GM13976 (cell line): ENCODE results near the gene NADK2.
"Not testable (repeated sequence)": the region's sequence is repeated elsewhere in the genome, so short reads cannot be mapped to it uniquely, and the experiment has no call there.

ENCODE experiments used
- DNase-seq: peaks from one replicate; pipeline ENCODE4 v3.0.0; 2012; ENCODE audit warnings: low spot score
- in situ Hi-C: fragments of 300-500 bp; cut with MboI; formaldehyde crosslinking; loops from one replicate; pipeline ENCODE4 v1.12.0; 2022; ENCODE audit warnings: low sequenced_read_pairs, mixed read lengths, inconsistent platforms; ENCODE audit not compliant: unreplicated experiment
- TF ChIP-seq, protein P1 (sequence below): IDR thresholded peaks from 2 replicates; pipeline ENCODE4 v1.5.1; 2012; ENCODE audit warnings: borderline replicate concordance, mild to moderate bottlenecking; ENCODE audit not compliant: insufficient read depth; ENCODE audit errors: extremely low read depth, missing control alignments, control extremely low read depth

NADK2 gene

DNA sequence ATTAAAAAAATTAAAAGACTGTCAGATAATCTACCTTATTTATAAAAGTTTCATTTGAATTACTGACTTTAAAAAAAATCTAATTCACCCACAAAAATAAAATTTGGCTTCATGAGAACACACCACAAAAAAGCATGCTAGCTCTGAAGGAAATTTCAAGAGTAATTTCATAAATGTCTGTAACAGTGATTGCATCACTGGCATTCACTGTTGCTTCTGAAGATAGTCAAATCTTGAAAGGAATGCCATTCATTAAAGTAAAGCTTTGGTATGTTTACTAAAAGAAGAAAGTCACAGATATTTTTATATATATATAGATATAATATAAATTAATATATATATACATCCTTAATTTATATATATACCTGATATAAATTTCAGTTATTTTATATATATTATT is 43.4 kb downstream of the NADK2 start:
- in situ Hi-C loops = no loop called here
- TF ChIP-seq, protein P1, sequence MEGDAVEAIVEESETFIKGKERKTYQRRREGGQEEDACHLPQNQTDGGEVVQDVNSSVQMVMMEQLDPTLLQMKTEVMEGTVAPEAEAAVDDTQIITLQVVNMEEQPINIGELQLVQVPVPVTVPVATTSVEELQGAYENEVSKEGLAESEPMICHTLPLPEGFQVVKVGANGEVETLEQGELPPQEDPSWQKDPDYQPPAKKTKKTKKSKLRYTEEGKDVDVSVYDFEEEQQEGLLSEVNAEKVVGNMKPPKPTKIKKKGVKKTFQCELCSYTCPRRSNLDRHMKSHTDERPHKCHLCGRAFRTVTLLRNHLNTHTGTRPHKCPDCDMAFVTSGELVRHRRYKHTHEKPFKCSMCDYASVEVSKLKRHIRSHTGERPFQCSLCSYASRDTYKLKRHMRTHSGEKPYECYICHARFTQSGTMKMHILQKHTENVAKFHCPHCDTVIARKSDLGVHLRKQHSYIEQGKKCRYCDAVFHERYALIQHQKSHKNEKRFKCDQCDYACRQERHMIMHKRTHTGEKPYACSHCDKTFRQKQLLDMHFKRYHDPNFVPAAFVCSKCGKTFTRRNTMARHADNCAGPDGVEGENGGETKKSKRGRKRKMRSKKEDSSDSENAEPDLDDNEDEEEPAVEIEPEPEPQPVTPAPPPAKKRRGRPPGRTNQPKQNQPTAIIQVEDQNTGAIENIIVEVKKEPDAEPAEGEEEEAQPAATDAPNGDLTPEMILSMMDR = no peak
- DNase-seq = no peak

DNA sequence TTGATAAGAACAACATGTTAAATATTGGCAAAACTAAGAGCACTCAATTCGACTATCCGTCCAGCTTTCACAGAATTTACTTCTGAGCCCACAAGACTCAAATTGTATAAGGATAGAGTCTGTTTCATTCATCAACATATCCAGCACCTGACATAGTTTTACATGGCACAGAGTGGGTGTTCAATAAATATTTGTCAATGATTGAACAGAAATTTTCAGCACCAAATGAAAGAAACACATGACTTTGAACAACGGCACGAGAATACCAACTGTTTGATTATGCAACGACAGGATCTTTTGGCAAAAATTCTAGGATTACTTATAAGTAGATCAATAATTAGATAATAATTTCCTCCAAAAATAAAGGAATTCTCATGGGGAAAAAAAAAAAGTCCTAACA is 48.0 kb downstream of the NADK2 start:
- in situ Hi-C loops = no loop called here
- no peak for DNase-seq
- TF ChIP-seq, protein P1 = no peak

DNA sequence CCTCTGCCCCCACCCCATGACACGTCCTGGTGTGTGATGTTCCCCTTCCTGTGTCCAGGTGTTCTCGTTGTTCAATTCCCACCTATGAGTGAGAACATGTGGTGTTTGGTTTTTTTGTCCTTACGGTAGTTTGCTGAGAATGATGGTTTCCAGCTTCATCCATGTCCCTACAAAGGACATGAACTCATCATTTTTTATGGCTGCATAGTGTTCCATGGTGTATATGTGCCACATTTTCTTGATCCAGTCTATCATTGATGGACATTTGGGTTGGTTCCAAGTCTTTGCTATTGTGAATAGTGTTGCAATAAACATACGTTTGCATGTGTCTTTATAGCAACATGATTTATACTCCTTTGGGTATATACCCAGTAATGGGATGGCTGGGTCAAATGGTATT is 57.3 kb downstream of the NADK2 start:
- DNase-seq, in situ Hi-C loops: not testable (repeated sequence)

DNA sequence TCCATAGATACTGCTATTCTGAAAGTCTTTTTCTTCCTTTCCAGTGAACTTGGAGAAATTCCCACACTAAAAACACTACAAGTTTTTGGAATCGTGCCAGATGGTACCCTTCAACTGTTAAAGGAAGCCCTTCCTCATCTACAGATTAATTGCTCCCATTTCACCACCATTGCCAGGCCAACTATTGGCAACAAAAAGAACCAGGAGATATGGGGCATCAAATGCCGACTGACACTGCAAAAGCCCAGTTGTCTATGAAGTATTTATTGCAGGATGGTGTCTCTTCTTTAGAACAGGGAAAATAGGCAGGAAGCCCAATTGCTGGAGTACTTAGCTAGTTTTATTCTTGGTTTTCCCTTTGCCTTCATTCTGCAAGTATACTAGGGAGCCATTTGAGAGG is 60.0 kb downstream of the NADK2 start:
- TF ChIP-seq, protein P1 = no peak
- in situ Hi-C loops = no loop called here
- no peak for DNase-seq

DNA sequence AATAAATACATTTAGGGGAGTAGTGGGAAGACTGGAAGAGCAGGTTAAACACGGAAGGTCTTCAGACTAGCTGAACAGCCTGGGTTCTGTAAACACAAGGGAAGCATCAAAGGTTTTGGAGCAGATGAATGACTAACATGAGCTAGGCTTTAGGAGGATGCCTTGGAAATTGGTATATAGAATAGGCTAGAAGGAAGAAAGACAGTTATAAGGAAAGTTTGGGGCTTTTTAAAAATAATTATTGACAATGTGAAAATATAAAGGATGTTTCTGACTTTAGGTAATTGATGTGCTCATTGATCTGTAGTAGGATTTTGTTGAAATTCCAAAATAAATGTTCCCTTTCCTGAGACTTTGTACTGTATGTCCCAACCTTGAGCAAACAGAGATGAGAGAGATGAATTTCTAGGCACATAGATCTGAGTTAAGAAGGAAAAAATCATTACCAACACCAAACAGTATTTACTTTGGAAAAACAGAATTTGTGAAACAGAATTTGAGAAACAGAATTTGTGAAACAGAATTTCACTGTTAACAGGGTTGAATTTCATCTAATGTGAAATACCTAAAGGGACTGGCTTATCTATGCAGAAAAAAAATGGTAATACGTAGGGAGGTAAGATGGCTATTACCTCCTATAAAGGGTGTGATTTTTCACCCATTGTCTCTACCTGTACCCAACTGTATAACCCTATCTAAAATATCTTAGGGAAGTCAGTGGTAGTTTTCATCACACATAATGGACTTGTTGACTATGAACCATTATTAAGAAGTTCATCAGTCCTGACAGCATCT is 61.0 kb downstream of the NADK2 start:
- TF ChIP-seq, protein P1 = no peak
- no peak for DNase-seq
- in situ Hi-C loops = no loop called here

DNA sequence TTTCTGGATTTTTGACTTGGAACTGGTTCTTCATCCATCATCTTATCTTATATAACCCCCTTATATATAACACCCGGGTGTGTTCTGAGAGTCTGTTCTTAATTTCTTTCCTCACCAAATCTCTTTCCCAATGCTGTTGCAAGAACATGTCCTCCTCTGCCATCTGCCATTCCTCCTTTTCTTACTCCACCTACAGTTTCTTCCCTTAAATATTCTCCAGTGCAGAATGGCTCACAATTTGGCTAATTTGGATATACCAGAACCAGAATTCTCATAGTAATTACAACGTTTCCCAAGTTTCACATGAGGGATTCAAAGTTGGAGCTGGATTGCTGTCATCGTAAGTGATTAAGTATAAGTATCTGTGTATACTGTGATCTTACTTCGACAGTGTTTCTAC is 61.8 kb downstream of the NADK2 start:
- TF ChIP-seq, protein P1 = no peak
- in situ Hi-C loops = no loop called here
- DNase-seq = no peak

DNA sequence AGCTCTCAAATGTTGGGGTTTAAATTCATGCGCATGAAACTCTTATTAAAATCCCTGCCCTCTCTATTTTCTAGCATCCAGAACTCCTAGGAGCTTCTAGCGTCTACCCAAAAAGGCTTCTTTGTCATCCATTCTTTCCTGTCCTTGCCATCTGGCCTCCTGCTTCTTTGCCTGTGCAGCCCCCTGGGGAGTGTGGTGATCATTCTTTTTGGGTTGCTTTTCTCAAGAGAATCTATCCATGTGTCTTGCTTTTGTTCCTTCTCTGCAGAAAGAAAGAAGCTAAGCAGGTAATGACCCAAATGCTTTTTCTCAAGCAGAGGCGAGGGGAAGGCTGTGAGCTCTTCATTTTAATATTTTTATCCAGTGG is 63.2 kb downstream of the NADK2 start:
- TF ChIP-seq, protein P1 = no peak
- DNase-seq = no peak
- in situ Hi-C loops = no loop called here
